Measurements from ENCODE around the gene DGUOK.

DGUOK gene

DNA sequence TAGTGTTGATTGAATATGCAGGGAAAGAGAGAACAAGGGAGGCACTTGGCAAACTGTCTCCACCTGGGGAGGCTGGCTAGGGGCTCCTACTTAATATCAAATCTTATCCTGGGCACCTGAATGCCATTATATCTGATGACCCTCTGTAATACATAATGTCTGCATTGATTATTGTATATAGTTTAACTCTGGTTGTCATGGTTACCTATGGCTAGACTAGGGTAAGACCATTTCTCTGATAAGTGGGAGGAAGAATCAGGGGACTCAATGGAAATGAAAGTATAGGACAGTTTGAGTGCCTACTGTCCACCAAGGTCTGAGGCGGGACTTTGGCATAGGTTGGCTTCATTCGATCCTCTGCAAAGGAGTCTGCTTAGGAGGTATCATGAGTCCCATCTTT is 50.8 kb downstream of the DGUOK start:
- no peak overlapping the region for H3K4me3 ChIP-seq (ENCODE audit: control insufficient read depth, low read depth, low read length)
- no peak for DNase-seq (ENCODE audit: low read depth)
- TF ChIP-seq, protein P1, sequence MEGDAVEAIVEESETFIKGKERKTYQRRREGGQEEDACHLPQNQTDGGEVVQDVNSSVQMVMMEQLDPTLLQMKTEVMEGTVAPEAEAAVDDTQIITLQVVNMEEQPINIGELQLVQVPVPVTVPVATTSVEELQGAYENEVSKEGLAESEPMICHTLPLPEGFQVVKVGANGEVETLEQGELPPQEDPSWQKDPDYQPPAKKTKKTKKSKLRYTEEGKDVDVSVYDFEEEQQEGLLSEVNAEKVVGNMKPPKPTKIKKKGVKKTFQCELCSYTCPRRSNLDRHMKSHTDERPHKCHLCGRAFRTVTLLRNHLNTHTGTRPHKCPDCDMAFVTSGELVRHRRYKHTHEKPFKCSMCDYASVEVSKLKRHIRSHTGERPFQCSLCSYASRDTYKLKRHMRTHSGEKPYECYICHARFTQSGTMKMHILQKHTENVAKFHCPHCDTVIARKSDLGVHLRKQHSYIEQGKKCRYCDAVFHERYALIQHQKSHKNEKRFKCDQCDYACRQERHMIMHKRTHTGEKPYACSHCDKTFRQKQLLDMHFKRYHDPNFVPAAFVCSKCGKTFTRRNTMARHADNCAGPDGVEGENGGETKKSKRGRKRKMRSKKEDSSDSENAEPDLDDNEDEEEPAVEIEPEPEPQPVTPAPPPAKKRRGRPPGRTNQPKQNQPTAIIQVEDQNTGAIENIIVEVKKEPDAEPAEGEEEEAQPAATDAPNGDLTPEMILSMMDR (IDR thresholded peaks at IDR 0.05; ENCODE audit: control insufficient read depth, insufficient read depth, low read depth, low read length, missing control alignments), result no peak

DNA sequence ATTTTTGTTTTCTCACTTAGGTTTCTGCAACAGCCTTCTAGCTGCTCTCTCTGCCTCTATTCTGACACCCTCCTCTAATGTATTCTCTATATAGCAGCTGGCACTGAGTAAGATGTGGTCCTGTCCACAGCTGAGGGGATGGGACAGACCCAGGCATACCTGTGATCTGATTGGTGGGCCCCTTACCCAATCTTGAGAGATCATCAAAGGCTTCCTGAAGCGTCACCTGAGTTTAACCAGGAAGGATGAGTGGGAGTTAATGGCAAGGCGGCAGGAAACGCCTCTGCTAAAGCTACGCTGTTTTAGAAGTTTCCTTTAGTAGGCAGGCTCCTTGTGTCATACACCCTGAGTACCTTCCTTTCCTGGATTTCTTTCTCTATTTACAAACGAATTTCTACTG is 52.3 kb downstream of the DGUOK start:
- no peak overlapping the region for H3K4me3 ChIP-seq (ENCODE audit: control insufficient read depth, low read depth, low read length)
- TF ChIP-seq, protein P1 (IDR thresholded peaks at IDR 0.05; ENCODE audit: control insufficient read depth, insufficient read depth, low read depth, low read length, missing control alignments), result no peak
- DNase-seq (ENCODE audit: low read depth), result no peak

DNA sequence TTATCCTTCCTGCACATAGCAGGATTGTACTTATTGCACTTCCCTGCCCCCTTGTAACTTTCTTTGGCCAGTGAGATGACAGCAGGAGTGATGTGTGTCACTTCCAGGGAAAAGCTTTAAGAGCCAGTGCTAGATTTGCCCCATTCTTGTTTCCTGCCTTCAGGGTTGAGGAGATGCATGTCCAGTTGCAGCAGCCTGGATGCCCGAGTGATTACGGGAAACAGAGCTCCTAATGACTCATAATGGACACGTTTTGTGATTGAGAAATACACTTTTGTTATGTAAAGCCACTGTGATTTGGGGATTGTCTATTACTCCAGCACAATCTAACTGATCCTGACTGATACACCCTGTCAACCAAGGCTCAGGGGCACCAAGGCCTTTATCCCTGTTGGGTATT is 53.0 kb downstream of the DGUOK start:
- peak; percentile 71 for DNase-seq (ENCODE audit: low read depth)
- TF ChIP-seq, protein P1 (IDR thresholded peaks at IDR 0.05; ENCODE audit: control insufficient read depth, insufficient read depth, low read depth, low read length, missing control alignments), result no peak

DNA sequence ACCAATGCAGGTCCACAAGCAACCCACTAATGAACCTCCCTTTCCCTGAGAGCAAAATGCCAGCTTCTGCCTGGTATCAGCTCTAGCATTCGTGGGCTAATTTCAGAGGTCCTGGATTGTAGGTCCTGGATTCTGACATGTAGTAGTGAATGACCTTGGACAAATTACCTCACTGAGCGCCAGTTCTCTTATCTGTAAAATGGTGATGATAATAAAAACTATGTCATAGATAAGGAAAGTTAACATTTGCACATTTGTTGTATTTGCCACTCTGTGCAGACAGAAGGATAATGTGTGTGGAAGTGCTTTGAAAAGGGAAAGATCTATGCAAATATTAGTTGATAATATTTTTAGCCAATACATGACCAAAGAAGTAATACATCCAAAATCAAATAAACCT is 53.9 kb downstream of the DGUOK start:
- no peak for DNase-seq (ENCODE audit: low read depth)
- no peak overlapping the region for H3K4me3 ChIP-seq (ENCODE audit: control insufficient read depth, low read depth, low read length)
- TF ChIP-seq, protein P1 (IDR thresholded peaks at IDR 0.05; ENCODE audit: control insufficient read depth, insufficient read depth, low read depth, low read length, missing control alignments), result no peak

More for the DNA sequence above, 53.0 kb downstream of the DGUOK start:
- no peak overlapping the region for H3K4me3 ChIP-seq (ENCODE audit: control insufficient read depth, low read depth, low read length)

DNA sequence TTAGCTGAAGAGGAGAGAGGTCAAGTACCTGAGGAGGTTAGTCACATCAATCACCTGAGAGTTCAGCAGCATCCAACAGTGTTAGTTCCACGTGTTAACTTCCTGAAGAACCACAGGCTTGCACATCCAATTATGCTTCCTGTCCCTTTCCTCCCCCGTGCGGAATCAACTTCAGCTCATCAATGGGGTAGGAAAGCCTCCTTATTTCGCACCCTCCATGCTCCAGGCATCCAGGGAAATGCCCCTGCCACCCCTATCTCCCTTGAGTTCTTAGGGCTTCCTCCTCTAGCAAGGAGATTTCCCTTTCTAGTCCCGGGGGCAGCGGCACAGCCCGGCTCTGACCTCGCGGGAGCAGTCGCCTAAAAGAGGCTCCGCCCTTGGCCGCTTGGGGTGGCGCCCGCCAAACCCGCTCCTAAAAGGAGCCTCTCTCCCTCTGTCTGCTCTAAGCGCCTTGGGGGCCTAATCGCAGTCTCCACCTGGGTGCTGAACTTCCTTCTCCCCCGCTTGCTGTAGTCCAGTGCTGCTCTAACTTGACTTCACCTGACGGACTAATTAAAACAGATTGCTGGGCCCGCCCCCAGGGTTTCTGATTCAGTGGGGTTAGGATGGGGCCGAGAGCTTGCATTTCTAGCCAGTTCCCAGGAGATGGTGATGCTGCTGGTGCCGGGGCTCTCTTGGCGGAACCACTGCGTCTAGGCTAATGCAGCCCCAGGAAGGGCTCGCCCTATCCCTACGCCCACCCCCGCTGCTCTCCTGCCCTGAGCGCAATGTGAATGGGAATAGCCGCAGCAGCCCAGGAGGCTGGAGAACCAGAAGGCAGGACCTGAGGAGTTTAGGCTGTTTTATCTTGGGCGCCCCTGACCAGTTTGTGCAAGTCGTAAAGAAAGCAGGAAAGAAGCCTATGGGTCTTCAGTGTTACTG is 54.7 kb downstream of the DGUOK start:
- peak overlapping the region; percentile 20 for H3K4me3 ChIP-seq (ENCODE audit: control insufficient read depth, low read depth, low read length)
- DNase-seq (ENCODE audit: low read depth), result no peak
- TF ChIP-seq, protein P1 (IDR thresholded peaks at IDR 0.05; ENCODE audit: control insufficient read depth, insufficient read depth, low read depth, low read length, missing control alignments), result no peak

DNA sequence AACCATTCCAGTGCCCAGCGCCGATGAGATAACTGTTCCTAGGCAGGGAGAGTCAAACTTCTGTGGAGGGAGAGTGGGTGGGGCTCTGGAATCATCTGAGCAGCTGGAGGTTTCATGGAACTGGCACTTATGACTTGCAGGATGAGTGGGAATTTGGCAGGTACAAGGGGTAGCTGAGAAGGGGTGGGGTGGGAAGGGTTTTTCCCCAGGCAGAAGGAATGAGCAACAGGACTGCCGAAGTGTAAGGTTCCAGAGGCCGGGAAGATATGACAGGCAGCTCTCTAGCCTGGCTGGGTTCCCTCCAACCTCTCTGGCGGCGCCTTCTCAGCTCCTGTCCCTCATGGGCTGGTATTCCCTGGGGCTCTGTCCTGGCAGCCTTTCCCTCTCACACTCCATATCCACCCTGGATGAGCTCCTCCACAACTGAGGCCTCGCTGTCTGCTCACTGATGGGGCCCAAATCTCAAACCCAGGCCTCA is 55.5 kb downstream of the DGUOK start:
- TF ChIP-seq, protein P1 (IDR thresholded peaks at IDR 0.05; ENCODE audit: control insufficient read depth, insufficient read depth, low read depth, low read length, missing control alignments), result no peak
- DNase-seq (ENCODE audit: low read depth), result no peak
- H3K4me3 ChIP-seq (ENCODE audit: control insufficient read depth, low read depth, low read length), result no peak overlapping the region

All from AG09309 (cell line).